AG09309 (cell line): Measurements from ENCODE around the gene HNRNPLL.
"Not testable (repeated sequence)": the region's sequence is repeated elsewhere in the genome, so short reads cannot be mapped to it uniquely, and the experiment has no call there.

ENCODE experiments used
- DNase-seq: peaks from one replicate; pipeline ENCODE4 v3.0.0-alpha.2; 2010; ENCODE audit warnings: low read depth
- H3K4me3 ChIP-seq: 2 replicates; pipeline ENCODE4 v1.5.1; 2011; ENCODE audit warnings: mild to moderate bottlenecking, low read depth, low read length, moderate library complexity; ENCODE audit not compliant: control insufficient read depth
- TF ChIP-seq, protein P1 (sequence below): IDR thresholded peaks from 2 replicates; pipeline ENCODE4 v1.5.1; 2011; ENCODE audit warnings: mild to moderate bottlenecking, low read depth, low read length, inconsistent platforms; ENCODE audit not compliant: insufficient read depth, control insufficient read depth; ENCODE audit errors: missing control alignments

Gene HNRNPLL

DNA sequence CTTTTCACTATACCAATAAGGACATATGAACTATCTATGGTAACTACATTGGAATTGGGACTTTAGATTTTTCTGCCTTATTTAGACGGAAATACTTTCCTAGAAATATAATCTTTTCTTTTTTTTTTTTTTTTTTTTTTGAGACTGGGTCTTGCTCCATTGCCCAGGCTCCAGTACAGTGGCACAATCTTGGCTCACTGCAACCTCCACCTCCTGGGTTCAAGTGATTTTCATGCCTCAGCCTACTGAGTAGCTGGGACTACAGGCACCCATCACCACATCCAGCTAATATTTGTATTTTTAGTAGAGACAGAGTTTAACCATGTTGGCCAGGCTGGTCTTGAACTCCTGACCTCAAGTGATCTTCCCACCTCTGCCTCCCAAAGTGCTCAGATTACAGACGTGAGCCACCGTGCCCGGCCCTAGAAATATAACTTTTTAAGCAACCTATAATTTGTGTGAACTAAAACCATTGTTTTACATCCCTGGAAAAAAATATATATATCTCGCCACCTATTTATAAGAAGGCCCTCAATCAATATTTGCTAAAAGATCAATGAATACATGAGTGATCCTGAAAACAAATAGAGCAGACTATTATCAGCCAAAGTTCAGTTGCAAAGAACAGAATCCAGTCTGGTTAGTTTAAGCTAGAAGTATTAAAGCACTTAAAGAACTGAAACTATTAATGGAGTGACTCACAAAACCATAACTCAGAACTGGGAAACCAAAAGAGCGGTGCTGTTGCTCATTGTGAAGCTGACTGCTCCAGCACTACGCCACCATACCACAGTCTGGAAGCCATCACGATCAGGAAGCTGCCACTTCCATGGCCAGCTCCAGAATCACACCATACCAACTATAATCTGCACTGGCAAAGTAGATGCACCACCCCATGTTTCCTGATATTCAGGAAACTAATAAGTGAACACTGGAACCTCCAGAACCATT lies 8.4 kb upstream of the HNRNPLL start:
- no peak overlapping the region for H3K4me3 ChIP-seq
- TF ChIP-seq, protein P1, sequence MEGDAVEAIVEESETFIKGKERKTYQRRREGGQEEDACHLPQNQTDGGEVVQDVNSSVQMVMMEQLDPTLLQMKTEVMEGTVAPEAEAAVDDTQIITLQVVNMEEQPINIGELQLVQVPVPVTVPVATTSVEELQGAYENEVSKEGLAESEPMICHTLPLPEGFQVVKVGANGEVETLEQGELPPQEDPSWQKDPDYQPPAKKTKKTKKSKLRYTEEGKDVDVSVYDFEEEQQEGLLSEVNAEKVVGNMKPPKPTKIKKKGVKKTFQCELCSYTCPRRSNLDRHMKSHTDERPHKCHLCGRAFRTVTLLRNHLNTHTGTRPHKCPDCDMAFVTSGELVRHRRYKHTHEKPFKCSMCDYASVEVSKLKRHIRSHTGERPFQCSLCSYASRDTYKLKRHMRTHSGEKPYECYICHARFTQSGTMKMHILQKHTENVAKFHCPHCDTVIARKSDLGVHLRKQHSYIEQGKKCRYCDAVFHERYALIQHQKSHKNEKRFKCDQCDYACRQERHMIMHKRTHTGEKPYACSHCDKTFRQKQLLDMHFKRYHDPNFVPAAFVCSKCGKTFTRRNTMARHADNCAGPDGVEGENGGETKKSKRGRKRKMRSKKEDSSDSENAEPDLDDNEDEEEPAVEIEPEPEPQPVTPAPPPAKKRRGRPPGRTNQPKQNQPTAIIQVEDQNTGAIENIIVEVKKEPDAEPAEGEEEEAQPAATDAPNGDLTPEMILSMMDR: no peak
- no peak for DNase-seq

DNA sequence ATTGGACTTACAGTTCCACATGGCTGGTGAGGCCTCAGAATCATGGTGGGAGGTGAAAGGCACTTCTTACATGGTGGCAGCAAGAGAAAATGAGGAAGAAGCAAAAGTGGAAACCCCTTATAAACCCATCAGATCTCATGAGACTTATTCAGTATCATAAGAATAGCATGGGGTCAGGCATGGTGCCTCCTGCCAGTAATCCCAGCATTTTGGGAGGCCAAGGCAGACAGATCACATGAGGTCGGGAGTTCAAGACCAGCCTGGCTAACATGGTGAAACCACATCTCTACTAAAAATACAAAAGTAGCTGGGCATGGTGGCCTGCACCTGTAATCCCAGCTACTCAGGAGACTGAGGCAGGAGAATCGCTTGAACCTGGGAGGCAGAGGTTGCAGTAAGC lies 6.5 kb upstream of the HNRNPLL start:
- H3K4me3 ChIP-seq, DNase-seq: not testable (repeated sequence)

DNA sequence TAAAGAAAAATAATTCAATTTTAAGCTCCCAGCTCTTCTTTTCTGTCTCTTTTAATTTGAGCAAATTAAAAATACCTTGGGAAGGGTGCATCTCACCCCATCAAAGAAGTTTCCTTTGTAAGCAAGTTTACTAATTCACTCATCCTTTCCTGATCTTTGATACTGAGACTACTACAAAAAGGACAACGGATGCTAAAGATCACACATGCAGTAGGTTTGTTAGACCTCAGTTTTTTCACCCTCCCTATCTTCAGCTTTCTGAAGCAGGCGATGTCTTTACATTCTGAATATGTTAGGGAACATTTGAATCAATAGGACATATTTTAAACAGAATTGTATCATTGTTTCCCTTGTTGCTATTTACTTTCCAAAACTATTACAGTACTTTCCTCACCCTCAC lies 6.0 kb upstream of the HNRNPLL start:
- TF ChIP-seq, protein P1: no peak
- no peak for DNase-seq

DNA sequence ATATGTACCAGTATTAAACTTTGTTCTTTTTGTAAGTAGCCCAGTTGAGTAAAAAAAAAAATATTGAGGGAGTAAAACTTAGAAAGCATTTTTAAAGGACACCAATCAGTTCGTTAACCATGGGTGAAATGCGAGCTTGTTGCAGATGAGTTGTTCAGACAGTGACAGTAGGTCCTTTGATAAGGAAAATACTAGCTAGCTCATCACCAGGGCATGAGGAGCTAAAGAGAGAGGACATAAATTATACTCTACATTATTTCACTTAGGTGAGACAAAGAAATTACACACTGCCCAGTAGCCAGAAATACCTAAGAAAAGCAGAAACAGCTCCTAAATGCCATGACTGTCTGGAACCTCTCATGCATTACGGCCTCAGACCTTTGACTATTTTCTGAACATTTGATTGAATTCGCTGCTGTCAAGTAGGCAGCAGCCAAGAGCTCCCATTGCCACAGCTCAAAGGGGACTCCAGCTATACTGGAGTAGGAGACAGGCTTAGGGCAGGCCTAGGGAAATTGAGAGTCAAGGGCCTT lies 2.6 kb upstream of the HNRNPLL start:
- no peak overlapping the region for H3K4me3 ChIP-seq
- DNase-seq: no peak
- TF ChIP-seq, protein P1: no peak

More for the DNA sequence above, 6.0 kb upstream of the HNRNPLL start:
- no peak overlapping the region for H3K4me3 ChIP-seq

DNA sequence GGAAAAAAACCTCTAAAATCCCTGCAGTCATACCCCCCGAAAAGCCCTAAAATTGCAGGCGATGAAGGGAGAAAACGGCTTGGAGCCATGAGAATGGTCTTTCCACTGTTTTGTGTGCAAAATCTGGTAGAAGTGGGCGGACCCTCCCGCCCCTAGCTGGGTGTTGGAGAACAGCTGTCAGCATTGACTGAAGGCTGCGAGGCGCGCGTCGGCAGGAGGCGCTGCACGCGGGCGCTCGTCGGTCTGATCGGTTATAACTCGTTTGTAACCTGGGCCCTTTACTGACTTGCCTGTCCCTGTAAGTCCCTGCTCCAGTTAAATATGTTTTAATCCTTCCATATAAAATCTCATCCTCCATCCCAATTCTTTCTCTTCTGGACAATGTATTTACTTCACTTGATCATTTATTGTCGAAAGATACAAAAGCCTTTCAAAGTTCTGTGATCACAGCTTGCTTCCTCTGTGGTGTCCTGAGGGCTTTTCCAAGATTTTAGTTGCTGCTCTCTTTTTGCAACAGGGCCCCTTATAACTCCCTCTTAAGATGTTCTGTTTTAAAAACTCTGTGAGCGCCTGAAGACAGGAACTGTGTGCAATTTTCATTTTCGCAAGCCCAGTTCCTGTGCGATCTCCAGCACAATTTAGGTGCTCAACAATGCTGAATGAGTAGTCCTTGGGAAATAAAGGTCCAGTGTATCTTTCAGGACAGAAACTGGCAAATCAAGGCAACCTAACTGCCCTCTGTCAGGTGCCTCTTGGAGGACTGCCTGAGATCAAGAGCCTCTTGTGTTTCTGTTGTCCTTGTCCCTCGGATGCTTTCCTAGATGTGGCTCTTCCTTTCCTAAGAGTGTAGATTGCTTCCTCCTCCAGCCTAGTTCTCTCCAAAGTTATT lies 918 bp upstream of the HNRNPLL start:
- DNase-seq: no peak
- TF ChIP-seq, protein P1: peak; percentile 93
- H3K4me3 ChIP-seq: peak overlapping the region; percentile 67

DNA sequence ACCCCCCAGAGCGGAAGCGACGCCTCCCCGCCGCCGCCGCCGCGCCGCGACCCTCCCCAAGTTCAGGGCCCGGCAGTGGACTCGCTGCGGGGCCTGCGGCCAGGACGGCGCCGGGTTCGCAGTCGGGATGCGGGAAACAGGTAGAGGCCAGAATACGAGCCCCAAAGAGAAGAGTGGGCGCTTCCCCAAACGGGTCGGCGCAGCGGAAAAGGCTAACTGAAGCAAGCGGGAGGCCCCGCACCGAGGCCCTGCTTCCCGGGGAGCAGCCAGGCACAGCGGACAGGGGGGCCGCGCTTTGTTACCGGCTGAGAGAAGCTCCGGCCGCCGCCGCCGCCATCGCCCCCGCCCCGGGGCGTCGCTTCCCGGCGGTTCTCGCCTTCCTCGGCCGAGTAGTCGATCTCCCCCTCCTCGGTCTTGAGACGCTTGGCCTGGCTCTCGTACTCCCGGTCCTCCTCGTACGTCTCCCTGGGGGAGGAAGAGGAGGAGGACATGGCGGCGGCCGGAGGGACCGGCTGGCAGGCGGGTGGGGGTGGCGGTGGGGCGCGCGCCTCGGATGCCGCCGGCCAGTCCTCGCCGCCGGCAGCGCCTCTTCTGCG lies 494 bp downstream of the HNRNPLL start:
- DNase-seq: no peak
- TF ChIP-seq, protein P1: no peak
- H3K4me3 ChIP-seq: peak overlapping the region; percentile 73
